ENCODE measurements around the gene BTF3L4. TPM values are rescaled to one million over a fixed set of nuclear protein-coding genes. Genes with fewer than 3 reads are reported as not detected.
"Not testable (repeated sequence)": the region's sequence is repeated elsewhere in the genome, so short reads cannot be mapped to it uniquely, and the experiment has no call there.

The BTF3L4 gene
- total RNA-seq, 2 donors from 2014 or later = 77.6 to 95.1 TPM

DNA sequence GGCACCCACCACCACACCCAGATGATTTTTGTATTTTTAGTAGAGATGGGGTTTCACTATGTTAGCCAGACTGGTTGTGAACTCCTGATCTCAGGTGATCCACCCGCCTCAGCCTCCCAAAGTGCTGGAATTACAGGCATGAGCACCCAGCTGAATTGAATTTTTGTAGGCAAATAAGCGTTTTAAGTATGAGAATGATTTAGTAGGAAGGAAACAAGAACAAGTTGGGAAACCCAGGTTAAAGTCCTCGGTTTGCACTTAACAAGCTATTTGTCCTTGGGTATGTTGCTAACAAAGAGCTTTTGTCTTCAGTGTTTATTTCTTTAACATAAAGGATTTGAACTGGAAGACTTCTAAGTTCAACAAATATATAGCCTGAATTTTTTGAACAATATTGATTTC, 23.9 kb downstream of the BTF3L4 start:
- no peak overlapping the region for H3K27ac Mint-ChIP-seq
- H3K4me1 Mint-ChIP-seq = no peaks in the 10 kb centered on the region
- H3K36me3 Mint-ChIP-seq (ENCODE audit: low read depth) = peaks cover 35% of the 10 kb centered on the region
- TF ChIP-seq, protein P1, sequence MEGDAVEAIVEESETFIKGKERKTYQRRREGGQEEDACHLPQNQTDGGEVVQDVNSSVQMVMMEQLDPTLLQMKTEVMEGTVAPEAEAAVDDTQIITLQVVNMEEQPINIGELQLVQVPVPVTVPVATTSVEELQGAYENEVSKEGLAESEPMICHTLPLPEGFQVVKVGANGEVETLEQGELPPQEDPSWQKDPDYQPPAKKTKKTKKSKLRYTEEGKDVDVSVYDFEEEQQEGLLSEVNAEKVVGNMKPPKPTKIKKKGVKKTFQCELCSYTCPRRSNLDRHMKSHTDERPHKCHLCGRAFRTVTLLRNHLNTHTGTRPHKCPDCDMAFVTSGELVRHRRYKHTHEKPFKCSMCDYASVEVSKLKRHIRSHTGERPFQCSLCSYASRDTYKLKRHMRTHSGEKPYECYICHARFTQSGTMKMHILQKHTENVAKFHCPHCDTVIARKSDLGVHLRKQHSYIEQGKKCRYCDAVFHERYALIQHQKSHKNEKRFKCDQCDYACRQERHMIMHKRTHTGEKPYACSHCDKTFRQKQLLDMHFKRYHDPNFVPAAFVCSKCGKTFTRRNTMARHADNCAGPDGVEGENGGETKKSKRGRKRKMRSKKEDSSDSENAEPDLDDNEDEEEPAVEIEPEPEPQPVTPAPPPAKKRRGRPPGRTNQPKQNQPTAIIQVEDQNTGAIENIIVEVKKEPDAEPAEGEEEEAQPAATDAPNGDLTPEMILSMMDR (conservative IDR thresholded peaks at IDR 0.05) = no peak
- H3K27me3 ChIP-seq (ENCODE audit: control insufficient read depth, insufficient read depth, low read length, poor library complexity, severe bottlenecking) = no peaks in the 10 kb centered on the region
- no peaks in the 10 kb centered on the region for H3K27me3 Mint-ChIP-seq (ENCODE audit: insufficient read depth)
- H3K9me3 ChIP-seq (ENCODE audit: control insufficient read depth, low read length) = no peaks in the 10 kb centered on the region
- no peaks in the 10 kb centered on the region for H3K4me1 ChIP-seq (ENCODE audit: control insufficient read depth, insufficient read depth, low read length)
- no peak for DNase-seq
- H3K36me3 ChIP-seq (ENCODE audit: control insufficient read depth, insufficient read depth, low read length) = peaks cover 48% of the 10 kb centered on the region
- no peak overlapping the region for H3K4me3 Mint-ChIP-seq
- H3K9me3 Mint-ChIP-seq = no peaks in the 10 kb centered on the region
- no peak overlapping the region for H3K4me3 ChIP-seq (ENCODE audit: low read length)
- H3K9ac ChIP-seq (ENCODE audit: extremely low read depth, low read length, poor library complexity, severe bottlenecking) = no peak overlapping the region
- no peak overlapping the region for H3K27ac ChIP-seq (ENCODE audit: low read depth, low read length)
- 93 to 100% methylated on average over 1 to 3 of the region's 3 CpGs for WGBS, 2 experiments (ENCODE audit: insufficient coverage in 1 of 2, insufficient read length in 1 of 2)

DNA sequence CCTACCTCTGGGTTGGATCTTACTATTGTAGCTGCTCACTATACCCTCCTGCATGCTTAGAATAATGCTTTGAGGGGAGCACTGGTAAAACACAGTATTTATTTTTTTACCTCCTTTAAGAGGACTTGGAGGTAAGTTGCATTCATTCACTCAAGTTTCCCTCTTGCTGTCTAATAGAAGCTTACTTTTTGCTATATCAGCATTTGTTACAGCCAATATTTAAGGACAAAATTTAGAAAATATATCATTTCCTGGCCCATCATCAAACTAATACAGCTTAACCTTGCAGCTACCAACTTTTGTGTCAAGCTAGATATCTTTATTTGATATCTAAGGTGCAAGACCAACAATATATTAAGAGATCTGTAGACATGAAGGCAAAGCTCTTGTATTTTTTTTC, 31.8 kb downstream of the BTF3L4 start:
- not testable (repeated sequence) for H3K4me3 Mint-ChIP-seq; H3K27me3 ChIP-seq (ENCODE audit: control insufficient read depth, insufficient read depth, low read length, poor library complexity, severe bottlenecking); H3K4me1 Mint-ChIP-seq; H3K9me3 Mint-ChIP-seq; H3K27ac ChIP-seq (ENCODE audit: low read depth, low read length); H3K4me1 ChIP-seq (ENCODE audit: control insufficient read depth, insufficient read depth, low read length); H3K9ac ChIP-seq (ENCODE audit: extremely low read depth, low read length, poor library complexity, severe bottlenecking); H3K27me3 Mint-ChIP-seq (ENCODE audit: insufficient read depth); H3K9me3 ChIP-seq (ENCODE audit: control insufficient read depth, low read length); DNase-seq; H3K27ac Mint-ChIP-seq; H3K4me3 ChIP-seq (ENCODE audit: low read length)
- peaks cover 51% of the 10 kb centered on the region for H3K36me3 Mint-ChIP-seq (ENCODE audit: low read depth)
- peaks cover 59% of the 10 kb centered on the region for H3K36me3 ChIP-seq (ENCODE audit: control insufficient read depth, insufficient read depth, low read length)

DNA sequence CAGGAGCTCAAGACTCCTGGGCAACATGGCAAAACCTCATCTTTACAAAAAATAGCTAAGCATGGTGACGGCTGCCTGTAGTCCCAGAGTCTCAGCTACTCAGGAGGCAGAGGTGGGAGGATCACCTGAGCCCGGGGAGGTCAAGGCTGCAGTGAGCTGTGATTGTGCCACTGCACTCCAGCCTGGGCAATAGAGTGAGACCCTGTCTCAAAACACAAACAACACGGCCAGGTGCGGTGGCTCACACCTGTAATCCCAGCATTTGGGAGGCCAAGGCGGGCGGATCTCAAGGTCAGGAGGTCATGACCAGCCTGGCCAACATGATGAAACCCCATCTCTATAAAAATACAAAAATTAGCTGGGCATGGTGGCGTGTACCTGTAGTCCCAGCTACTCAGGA, 38.2 kb downstream of the BTF3L4 start:
- not testable (repeated sequence) for H3K9me3 Mint-ChIP-seq; H3K27me3 Mint-ChIP-seq (ENCODE audit: insufficient read depth); H3K27ac Mint-ChIP-seq; H3K4me3 Mint-ChIP-seq; DNase-seq; H3K27me3 ChIP-seq (ENCODE audit: control insufficient read depth, insufficient read depth, low read length, poor library complexity, severe bottlenecking); H3K4me3 ChIP-seq (ENCODE audit: low read length); H3K9ac ChIP-seq (ENCODE audit: extremely low read depth, low read length, poor library complexity, severe bottlenecking); H3K27ac ChIP-seq (ENCODE audit: low read depth, low read length); H3K4me1 ChIP-seq (ENCODE audit: control insufficient read depth, insufficient read depth, low read length); H3K4me1 Mint-ChIP-seq; H3K9me3 ChIP-seq (ENCODE audit: control insufficient read depth, low read length)
- peaks cover 22% of the 10 kb centered on the region for H3K36me3 ChIP-seq (ENCODE audit: control insufficient read depth, insufficient read depth, low read length)
- peaks cover 21% of the 10 kb centered on the region for H3K36me3 Mint-ChIP-seq (ENCODE audit: low read depth)
- 93 to 100% methylated on average over 4 to 7 of the region's 7 CpGs for WGBS, 2 experiments (ENCODE audit: insufficient coverage in 1 of 2, insufficient read length in 1 of 2)

DNA sequence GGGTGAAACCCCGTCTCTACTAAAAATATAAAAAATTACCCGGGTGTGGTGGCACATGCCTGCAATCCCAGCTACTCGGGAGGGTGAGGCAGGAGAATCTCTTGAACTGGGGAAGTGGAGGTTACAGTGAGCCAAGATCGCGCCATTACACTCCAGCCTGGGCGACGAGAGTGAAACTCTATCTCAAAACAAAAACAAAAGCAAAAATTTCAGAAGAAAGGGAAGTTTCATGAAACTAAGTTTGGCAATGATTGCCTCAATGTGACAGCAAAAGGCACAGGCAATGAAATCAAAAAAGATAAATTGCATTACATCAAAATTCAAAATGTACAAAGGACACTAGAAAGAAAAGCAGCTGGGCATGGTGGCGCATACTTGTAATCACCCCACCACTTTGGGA, 40.1 kb downstream of the BTF3L4 start:
- Histone ChIP-seq H3K4me1 (ENCODE audit: control insufficient read depth, insufficient read depth, low read length) (no peaks in the 10 kb centered on the region), H3K9me3 (ENCODE audit: control insufficient read depth, low read length) (no peaks in the 10 kb centered on the region), H3K4me3 (ENCODE audit: low read length) (no peak overlapping the region), H3K9ac (ENCODE audit: extremely low read depth, low read length, poor library complexity, severe bottlenecking) (no peak overlapping the region), H3K27me3 (ENCODE audit: control insufficient read depth, insufficient read depth, low read length, poor library complexity, severe bottlenecking) (no peaks in the 10 kb centered on the region), H3K27ac (ENCODE audit: low read depth, low read length) (no peak overlapping the region), H3K36me3 (ENCODE audit: control insufficient read depth, insufficient read depth, low read length) (peaks cover 5% of the 10 kb centered on the region)
- Mint-ChIP-seq H3K9me3 (peaks cover 7% of the 10 kb centered on the region), H3K27ac (no peak overlapping the region), H3K4me1 (peaks cover 9% of the 10 kb centered on the region), H3K4me3 (no peak overlapping the region), H3K27me3 (ENCODE audit: insufficient read depth) (peaks cover 2% of the 10 kb centered on the region), H3K36me3 (ENCODE audit: low read depth) (peaks cover 6% of the 10 kb centered on the region)
- 93 to 97% methylated on average over 6 to 8 of the region's 8 CpGs for WGBS, 2 experiments (ENCODE audit: insufficient coverage in 1 of 2, insufficient read length in 1 of 2)
- TF ChIP-seq, protein P1 (conservative IDR thresholded peaks at IDR 0.05) = no peak
- no peak for DNase-seq
